HG03354 (cell line): ENCODE measurements around the gene KIFAP3.
"Not testable (repeated sequence)": the region's sequence is repeated elsewhere in the genome, so short reads cannot be mapped to it uniquely, and the experiment has no call there.

Experiments
- ATAC-seq: cut with Tn5 transposase; IDR thresholded peaks from one replicate; pipeline ENCODE4 v1.9.1; 2021; ENCODE audit warnings: mild to moderate bottlenecking; ENCODE audit not compliant: unreplicated experiment, poor library complexity, severe bottlenecking

Gene KIFAP3

DNA sequence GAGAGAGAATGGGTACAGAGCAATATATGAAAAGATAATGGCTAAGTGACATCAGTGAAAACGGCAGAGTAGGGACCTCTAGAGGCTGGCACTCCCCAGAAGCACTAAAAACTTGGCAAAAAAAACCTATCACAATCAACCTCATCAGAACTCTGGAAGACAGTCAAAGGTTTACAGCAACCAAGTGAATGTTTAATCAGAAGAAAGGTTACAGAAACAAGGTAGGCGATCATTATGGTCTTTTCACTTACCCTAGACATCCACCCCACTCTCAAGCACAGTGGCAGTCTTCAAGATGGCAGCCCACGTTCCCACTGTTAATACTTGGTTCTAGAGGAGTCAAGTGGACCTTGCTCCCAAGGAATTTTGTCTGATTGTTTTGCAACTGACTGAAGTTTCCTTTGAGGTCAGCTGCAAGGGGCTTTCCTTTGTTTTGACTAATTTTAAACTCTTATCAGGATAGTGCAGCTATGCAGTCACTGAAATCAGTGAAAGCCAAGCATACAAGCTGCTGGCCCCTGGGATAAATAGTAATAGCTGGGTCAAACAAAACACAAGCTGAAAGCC lies 7.2 kb downstream of the KIFAP3 start:
- ATAC-seq = peak; percentile 60

GRCh38 chr1:170064821-170065220 lies 9.7 kb downstream of the KIFAP3 start:
- no peak for ATAC-seq

GRCh38 chr1:170063109-170063826 lies 11.2 kb downstream of the KIFAP3 start:
- ATAC-seq = no peak

GRCh38 chr1:170061676-170062075 lies 12.8 kb downstream of the KIFAP3 start:
- ATAC-seq = not testable (repeated sequence)

- ATAC-seq = not testable (repeated sequence)
These were observed 14.4 kb downstream of the KIFAP3 start for GRCh38 chr1:170060015-170060520.

DNA sequence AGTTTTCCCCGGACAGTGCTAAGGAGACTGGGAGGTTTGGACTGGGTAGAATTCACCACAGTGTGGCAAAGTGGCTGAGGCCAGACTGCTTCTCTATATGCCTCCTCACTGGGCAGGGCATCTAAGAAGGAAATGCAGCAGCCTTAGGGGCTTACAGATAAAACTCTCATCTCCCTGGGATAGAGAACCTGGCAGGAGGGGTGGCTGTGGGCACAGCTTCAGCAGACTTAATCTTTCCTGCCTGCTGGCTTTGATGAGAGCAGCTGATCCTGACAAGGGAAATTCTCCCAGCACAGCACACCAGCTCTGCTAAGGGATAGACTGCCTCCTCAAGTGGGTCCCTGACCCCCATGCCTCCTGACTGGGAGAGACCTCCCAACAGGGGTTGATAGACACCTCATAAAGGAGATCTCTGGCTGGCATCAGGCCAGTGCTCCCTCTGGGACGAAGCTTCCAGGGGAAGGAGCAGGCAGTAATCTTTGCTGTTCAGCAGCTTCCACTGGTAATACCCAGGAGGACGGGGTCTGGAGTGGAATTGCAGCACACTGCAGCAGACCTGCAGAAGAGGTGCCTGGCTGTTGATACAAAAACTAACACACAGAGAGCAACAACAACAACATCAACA lies 25.2 kb downstream of the KIFAP3 start:
- ATAC-seq = no peak

- ATAC-seq = no peak
These were observed 26.0 kb downstream of the KIFAP3 start for GRCh38 chr1:170048515-170048914.

DNA sequence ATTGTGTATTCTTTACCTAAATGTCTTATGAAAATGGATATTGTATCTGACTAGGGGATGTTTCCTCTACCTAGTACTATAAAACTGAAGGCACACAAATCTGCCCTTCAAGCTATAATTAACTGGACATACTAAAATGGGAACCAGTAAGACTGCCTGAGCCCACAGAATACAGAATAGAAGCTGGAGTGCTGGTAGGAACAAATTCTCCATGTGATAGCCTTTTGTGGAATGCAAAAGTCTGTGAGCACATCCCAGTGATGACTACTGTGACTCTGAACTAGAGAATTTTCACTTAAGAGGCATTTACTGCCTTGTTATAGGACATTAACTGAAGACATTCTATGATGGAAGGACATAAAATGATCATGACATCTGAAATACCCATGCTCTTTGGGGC lies 30.3 kb downstream of the KIFAP3 start:
- no peak for ATAC-seq

DNA sequence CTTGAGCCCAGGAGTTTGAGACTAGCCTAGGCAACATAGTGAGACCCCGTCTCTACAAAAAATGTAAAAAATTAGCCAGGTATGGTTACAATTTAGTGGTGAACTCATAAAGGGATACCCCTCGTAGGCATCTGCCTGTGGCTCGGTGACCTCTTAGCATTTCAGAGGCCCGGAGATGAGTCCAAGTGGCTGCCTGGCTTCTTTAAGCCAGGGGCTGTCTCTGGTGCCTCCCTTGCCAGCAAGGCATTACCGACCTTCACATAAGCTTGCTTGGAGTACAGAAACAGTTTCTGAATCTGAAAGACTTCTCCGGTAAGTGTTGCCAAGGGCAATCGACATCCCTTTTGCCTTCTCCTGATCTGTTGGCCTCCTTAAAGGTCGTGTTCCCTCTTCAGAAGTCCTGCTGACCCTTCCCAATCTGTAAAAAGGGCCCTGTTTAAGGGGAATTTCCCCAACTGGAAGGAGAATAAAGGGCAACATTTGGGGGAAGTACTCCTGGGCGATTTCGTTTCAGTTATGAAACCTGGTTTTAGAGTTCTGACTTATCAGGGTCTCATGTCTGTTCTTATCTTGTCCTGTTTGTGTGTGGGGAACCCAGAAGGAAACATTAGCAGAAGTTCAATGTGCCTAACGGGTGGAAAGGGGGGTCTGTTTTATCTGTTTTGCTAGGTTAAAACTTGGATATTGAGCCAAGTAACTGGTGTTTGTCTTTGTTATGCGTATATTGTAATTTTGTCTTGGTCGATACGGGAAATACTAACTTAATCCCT lies 32.9 kb downstream of the KIFAP3 start:
- no peak for ATAC-seq

DNA sequence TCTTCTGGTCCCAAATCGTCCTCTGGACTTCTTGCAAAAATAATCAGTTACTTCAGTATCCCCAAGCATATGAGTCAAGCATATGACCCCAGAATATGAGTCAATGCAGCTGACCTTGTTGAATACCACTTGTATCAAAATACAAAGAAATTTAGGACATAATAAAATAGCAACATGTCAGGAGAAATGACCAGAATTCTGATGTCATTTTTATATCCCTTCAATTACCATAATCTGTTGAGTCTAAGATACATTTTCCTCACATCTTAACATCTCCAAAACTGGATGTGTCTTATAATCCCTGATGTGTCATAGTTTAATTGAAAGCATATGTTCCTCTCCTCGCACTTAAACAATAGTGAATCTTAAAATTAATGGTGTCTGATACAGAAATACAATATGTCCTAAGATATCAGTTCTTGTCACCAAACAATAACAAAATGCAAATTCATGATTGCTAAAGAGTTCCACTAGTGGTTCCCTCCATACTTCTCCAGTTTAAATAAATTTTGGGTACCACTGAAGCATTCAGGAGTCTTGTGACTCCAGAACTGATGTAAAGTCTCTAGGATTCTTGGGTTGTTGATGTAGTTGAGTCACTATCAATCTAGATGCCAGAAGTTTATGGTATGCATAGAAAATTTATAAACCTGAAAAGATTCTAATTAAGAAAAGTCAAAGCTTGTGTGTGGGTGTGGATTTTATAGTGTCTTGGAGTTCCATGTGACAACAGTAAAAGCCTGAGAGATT lies 41.8 kb downstream of the KIFAP3 start:
- no peak for ATAC-seq

DNA sequence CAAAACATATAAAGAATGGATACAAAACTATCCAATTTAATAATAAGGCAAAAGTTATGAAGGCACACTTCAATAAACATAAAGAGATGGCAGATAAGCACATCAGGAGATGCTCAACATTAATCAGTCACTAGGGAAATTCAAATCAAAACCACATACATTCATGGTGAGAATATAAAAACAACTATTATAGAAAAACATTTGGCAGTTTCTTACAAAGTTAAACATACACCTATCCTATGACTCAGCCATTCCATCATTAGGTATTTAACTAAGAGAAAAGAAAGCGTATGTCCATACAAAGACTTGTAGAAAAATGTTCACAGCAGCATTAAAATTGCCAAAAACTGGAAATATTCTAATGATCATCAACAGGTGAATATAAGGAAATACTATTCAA lies 44.3 kb downstream of the KIFAP3 start:
- ATAC-seq = no peak

DNA sequence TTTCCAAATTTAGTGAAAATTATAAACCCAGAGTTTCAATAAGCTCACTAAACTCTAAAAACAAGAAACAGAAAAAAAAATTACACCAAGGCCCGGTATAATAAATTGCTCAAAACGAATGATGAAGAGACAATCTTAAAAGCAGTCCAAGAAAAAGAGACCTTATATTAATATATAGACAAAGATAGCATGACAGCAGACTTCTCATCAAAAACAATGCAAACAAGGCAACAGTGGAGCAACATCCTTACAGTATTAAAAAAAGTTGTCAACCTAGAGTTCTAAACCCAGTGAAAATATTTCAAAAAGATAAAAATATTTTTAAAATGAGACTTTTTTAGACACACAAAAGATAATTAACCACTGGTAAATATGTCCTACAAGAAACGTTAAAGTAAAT lies 46.7 kb downstream of the KIFAP3 start:
- ATAC-seq = no peak

DNA sequence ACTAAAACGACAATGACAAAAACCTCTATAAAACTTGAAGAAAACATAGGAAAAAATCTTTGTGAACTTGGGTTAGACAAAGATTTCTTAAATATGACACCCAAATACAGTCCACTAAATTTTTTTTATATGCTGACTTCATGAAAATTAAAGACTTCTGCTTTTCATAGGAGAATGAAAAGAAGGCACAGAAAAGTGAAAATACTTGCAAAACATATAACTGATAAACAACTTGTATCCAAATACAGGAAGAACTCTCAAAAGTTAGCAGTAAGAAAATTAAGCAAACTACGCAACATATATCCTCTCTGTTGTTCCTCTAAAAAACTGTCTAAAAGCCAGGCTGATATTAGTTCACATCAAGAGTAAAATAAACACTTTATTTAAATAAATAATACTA lies 53.6 kb downstream of the KIFAP3 start:
- no peak for ATAC-seq

DNA sequence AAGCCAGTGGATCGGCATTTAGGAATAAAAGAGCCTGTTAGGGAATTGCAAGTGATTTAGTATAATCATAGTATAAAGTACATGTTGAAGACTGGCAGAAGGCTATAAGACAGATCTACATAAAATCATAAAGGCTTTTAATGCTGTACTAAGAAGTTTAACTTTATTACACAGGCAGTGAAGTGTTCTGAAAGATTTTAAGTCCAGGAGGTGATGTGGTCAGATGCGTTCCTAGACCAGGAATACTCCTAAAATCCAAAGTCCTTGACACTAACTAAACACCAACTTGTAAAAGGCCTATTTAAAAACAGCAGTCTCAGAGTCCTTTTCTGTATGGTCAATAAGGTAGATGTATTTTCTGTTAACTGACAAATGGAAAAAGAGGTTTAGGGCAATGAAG lies 57.0 kb downstream of the KIFAP3 start:
- no peak for ATAC-seq

- ATAC-seq = no peak
These were observed 61.6 kb downstream of the KIFAP3 start for GRCh38 chr1:170012920-170013319.

- ATAC-seq = no peak
These were observed 64.1 kb downstream of the KIFAP3 start for GRCh38 chr1:170010443-170010842.

GRCh38 chr1:170009551-170009950 lies 64.9 kb downstream of the KIFAP3 start:
- no peak for ATAC-seq

DNA sequence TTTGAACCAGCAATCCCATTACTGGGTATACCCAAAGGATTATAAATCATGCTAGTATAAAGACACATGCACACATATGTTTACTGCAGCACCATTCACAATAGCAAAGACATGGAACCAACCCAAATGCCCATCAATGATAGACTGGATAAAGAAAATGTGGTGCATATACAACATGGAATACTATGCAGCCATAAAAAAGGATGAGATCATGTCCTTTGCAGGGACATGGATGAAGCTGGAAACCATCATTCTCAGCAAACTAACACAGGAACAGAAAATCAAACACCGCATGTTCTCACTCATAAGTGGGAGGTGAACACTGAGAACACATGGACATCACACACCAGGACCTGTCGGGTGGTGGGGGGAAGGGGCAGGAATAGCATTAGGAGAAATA lies 65.8 kb downstream of the KIFAP3 start:
- ATAC-seq = not testable (repeated sequence)

GRCh38 chr1:170003270-170003835 lies 71.1 kb downstream of the KIFAP3 start:
- not testable (repeated sequence) for ATAC-seq
